GM19467 (cell line): Measurements from ENCODE around the gene MICAL3.
"Not testable (repeated sequence)": the region's sequence is repeated elsewhere in the genome, so short reads cannot be mapped to it uniquely, and the experiment has no call there.

Experiments
- ATAC-seq: cut with Tn5 transposase; IDR thresholded peaks from one replicate; pipeline ENCODE4 v1.9.1; 2021; ENCODE audit warnings: mild to moderate bottlenecking, moderate library complexity; ENCODE audit not compliant: unreplicated experiment

MICAL3 gene, protein sequence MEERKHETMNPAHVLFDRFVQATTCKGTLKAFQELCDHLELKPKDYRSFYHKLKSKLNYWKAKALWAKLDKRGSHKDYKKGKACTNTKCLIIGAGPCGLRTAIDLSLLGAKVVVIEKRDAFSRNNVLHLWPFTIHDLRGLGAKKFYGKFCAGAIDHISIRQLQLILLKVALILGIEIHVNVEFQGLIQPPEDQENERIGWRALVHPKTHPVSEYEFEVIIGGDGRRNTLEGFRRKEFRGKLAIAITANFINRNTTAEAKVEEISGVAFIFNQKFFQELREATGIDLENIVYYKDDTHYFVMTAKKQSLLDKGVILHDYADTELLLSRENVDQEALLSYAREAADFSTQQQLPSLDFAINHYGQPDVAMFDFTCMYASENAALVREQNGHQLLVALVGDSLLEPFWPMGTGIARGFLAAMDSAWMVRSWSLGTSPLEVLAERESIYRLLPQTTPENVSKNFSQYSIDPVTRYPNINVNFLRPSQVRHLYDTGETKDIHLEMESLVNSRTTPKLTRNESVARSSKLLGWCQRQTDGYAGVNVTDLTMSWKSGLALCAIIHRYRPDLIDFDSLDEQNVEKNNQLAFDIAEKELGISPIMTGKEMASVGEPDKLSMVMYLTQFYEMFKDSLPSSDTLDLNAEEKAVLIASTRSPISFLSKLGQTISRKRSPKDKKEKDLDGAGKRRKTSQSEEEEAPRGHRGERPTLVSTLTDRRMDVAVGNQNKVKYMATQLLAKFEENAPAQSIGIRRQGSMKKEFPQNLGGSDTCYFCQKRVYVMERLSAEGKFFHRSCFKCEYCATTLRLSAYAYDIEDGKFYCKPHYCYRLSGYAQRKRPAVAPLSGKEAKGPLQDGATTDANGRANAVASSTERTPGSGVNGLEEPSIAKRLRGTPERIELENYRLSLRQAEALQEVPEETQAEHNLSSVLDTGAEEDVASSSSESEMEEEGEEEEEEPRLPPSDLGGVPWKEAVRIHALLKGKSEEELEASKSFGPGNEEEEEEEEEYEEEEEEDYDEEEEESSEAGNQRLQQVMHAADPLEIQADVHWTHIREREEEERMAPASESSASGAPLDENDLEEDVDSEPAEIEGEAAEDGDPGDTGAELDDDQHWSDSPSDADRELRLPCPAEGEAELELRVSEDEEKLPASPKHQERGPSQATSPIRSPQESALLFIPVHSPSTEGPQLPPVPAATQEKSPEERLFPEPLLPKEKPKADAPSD (N-terminal part only)

DNA sequence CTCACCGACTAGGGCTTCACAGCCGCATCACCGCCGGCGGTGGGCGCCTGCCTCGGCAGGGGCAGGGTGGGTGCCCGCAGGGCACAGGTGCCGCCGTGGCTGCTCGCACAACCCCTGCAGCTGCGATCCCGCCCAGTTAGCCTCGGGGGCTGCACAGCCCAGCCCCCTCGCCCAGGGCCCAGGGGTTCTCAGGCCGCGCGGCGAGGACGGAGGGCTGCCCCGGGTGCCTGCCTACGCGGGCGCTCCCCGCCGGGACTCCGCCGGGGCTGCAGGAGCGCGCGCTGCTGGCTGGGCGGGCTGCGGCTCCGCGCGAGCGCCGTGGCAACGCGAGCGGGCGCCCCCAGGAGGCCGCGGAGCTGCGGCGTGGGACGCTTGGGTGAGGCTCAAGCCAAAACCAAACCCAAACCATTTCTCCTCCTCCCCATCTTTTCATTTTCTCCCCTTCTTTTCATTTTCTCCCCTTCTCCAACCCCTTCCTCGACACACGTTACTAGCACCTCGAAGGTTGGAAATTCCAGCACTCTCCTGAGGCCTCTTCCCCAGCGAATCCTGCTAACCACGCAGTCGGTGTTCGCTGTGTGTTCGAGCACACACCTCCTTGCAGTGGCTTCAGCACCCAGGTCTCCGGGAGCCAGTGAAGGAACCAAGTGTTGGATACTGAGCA lies at the start of gene MICAL3:
Gene MICAL3, minus strand, starts transcription at position 286 of the 664 bp plus-strand sequence. CDS start 117,749 bp downstream, outside the sequence.
- ATAC-seq, result no peak

DNA sequence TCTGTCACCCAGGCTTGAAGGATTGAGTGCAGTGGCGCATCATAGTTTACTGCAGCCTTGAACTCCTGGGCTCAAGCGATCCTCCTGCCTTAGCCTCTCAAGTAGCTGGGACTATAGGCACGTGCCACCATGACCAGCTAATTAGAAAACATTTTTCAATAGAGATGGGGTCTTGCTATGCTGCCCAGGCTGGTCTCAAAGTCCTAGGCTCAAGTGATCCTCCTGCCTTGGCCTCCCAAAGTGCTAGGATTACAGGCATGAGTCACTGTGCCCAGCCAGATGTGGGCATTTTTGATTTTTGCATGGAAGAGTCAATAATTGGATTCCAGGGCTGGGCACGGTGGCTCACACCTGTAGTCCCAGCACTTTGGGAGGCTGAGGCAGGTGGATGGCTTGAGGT lies 49.6 kb upstream of the MICAL3 start:
- ATAC-seq, result not testable (repeated sequence)

DNA sequence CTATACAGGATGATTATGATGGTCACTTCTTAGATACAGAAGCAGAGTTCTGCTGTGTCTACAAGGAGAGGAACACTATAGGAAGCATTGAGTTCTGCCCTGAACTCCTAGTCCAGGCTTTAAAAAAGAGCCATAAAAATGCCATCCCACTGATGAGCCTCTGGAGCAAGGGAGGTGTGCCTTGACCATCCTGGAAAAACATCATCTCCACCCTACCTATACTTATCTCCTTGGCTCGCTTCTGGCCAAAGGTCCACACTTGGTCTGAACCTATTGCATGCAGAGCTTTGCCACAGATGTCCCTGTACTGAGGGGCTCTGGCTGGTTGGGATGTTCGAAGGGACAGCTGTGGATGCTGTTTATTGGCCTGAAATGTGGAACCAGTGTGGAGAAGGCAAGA lies 49.1 kb upstream of the MICAL3 start:
- no peak for ATAC-seq

DNA sequence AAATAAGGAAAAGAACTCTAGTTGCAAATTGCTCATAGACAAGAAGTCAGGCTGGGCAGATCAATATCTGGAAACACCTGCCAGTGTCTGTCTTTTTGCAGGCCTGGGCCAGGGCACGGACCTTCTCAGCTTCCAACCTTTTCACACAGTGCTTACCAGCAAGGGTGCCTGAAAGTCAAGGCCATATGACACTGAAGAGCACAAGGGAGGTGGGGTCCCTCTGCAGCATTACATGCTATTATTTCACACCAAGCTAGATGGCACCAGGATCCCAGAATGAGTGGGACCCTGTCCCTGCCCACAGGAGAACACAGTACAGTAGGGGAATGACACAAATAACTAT lies 47.6 kb upstream of the MICAL3 start:
- no peak for ATAC-seq

DNA sequence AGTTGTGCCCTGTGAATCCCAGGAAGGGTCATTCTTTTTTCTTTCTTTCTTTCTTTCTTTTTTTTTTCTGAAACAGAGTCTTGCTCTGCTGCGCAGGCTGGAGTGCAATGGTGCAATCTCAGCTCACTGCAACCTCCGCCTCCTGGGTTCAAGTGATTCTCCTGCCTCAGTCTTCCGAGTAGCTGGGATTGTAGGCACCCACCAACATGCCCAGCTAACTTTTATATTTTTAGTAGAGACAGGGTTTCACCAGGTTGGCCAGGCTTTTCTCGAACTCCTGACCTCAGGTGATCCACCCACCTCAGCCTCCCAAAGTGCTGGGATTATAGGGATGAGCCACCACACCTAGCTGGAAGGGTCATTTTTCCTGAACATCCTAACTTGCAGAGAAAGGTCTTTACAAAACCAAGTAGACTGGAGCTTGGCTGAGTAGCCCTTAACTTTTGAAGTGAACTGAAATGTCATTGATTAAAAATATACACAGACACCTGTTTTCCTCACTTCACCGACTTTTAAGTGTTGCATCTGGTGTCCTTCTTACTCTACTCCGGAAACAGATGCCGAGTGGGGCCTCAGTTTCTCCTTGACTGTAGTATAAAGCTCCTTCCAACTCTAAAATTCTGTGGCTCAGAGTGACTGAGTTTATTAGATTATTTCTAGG lies 47.1 kb upstream of the MICAL3 start:
- not testable (repeated sequence) for ATAC-seq

DNA sequence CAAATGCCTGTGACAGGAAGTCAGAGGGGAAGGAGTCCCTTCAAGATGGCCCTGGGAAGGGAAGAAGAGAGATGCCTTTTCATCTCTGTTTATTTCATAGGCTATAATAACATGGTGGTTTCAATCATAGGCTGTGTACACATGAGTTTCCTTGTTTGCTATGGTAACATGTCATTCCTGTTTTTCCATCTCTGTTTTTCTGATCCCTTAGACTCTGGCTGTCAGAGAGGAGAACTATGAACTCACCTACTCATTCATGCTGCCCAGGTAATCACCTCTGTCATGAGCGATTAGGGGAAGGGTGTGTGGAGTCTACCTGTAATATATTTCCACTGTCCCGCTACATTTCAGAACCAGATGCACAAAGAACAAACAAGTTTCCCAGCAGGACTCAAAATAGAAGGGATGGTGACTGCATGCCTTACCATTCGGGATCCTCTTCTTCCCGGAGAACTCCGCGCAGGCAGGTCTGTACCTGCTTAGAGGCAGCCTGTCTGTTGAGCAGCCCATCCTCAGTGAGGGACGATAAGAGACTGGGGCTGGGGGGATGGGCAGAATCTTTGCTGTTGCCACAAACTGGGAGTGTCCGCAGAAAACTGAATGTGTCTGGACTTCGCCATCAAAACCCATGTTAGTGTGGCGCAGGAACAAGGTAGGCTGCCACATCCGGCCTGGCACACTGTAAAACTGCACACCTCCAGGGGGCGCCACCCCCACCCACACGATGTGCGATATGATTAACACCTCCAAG lies 46.4 kb upstream of the MICAL3 start:
- ATAC-seq, result no peak

DNA sequence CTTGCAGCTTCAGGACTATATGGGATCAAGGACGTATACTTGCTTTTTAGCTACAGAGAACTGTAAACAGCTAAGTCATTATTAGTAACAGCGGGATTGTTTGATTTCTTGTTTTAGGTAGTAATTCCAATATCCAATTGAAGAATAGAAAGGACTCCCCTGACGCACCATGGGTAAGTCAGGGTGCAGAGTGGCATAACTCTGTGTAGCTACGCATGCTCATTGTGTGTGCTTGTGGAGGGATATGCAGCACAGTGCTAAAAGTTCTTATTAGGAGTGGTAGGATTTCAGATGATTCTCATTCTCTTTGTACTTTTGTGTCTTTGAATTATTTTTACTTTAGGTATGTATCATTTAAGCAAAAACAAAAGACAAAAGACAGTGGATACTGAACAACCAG lies 45.7 kb upstream of the MICAL3 start:
- ATAC-seq, result no peak

DNA sequence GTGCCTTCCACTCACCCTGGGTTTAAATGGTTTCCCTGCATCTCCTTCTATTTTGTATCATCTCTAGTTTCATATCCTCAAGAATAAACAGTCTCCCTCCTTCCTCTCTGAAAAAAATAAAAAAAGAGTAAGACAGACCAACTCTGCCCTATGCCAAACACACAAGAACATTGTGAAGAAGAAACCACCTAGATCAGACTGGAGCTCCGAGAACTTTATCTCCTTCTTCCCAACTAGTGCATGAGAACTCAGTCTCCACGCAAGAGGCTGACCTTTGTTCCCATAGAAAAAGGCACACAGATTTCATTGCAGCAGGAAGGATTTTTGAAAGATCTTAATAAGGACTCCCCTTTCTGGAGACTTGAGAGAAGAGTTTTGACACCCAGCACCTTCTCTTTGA lies 44.7 kb upstream of the MICAL3 start:
- ATAC-seq, result no peak

DNA sequence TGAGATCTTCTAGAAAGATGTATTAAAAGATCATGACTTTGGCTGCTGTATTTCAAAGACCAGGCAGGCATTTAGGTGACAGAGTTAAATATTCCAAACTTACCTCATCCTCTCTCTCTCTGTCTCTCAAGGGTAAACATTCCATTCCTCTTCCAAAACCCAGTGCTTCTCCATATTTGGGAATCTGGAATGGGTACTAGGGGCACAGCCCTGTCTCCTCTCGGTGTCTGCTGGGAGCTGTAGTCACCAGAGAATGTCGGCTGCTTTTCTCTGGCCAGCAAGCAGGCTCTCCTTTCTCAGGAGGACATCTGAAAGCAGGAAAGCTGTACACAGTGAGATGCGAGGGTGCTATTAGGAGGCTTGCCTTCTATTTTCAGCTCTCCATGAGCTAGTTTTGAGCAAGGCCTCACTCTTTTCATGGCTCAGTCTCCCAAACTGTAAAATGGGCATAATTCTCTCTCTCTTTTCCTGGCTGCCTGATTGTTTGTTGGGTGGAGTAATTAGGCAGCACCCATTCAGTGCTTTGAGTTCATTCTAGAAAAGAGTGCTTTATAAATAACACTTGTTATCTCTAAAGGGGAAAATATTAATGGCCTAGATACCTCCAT lies 44.1 kb upstream of the MICAL3 start:
- ATAC-seq, result no peak

DNA sequence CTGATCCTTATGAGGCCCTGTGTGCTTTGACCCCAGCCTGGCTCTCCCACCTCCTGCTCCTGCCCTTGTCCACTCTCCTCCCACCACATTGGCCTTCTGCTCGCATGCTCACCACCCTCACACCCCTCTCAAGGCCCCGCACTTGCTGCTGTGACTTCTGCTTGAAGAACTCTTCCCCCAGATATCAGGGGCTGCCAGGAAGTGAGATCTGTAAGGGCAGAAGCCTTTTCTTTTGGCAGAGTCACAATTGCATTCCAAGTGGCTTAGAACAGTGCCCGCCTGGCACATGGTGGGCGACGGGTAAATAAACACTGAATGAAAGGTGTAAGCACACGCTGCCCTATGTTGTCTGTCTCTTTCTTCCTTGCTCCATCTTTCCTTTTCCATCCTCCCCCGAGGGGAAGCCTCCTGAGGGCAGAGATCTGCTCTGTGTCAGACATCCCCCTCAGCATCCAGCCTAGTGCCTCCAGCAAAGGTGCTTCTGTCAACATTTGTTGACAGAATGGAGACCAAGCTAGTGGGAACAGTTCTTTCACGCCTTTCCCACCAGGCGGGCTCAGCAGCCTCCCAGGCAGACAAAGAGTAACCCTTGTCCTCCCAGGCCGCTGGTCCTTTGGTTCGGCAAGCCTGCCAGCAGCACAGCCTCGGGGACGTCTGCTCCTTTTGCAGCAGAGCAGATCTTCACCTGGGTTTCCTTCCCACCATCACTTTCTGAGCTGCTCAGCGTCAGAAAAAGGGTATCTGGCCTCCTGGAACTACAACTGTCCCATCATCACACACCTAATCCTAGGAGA lies 43.4 kb upstream of the MICAL3 start:
- no peak for ATAC-seq

DNA sequence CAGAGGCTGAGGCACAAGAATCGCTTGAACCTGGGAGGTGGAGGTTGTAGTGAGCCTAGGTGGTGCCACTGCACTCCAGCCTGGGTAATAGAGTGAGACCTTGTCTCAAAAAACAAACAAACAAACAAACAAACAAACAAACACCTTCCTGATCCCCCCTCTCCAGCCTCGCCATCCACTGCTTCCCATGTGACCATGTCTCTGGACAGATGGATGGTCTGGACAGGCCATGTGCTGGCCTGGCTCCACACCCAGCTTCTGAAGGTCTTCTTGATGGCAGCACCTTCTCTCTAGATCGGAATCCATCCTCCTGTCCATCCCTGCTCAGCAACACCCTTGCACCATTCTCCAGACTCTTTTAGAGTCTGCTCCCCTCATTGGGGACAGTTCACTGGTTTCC lies 42.8 kb upstream of the MICAL3 start:
- no peak for ATAC-seq

DNA sequence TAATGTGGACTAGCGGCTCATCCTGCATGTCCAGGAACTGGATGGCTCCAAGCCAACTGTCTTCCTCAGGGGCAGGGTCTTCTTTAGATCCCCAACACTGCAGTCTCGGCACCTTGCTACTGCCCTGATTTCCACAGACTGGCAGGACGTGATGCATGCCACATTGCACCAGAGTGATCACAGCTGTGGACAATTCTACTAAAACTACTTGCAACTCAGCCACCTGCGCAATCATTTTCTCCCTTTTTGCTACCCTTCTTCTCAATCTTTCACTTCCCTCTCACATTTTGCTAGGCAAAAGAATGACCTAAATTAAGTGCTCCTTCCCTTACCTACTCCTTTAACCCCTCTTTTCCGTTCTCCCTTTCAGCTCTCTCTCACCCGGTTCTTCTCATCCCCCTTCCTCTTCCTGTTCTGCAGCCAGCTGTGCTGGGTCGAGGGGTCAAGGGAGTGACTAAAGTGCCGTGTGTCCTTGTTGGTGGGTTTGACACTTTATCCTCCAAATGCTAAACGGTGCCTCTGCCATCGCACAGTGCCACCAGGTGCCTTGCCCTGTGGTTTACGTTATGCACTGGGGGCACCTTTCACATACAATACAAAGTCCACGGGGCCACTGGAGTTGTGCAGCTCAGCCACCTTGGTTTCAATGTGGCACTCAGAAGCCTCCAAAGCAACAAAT lies 42.0 kb upstream of the MICAL3 start:
- ATAC-seq, result no peak

DNA sequence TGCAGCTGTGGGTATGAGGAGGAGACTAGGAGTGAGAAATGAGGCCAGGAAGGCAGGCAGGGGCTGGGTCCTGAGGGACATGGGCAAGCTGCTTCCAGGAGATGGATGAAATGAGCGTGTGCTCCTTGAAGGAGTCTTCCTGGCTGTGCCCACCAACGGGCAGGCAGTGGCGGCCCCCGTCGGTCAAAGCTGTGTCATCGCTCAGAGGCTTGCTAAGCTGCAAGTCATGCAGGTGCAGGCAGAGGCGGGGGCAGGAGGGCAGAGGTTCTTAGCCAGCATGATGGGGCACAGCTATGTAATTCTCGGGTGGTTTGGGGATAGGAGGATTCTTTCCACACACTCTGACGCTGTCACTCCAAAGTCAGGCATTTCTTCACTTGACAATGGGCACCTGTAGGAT lies 40.9 kb upstream of the MICAL3 start:
- ATAC-seq, result no peak

DNA sequence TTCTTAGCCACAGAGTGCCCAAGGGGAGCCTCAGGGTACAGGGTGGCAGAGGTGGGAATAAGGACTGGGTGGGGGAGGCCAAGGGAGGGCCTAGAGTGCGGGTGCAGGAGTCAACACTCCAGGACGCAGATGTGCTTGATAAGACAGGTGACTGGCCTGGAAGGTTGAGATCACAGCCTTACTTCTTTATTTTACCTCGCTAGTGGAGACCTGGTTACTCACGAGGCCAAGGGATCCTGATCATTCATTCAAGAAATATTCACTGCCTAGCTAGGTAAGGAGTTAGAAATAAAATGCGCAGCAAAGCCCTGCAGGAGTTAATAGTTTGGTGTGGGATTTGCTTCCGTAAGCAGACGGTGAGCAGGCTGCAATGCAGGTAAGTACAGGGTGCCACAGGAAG lies 40.3 kb upstream of the MICAL3 start:
- no peak for ATAC-seq

DNA sequence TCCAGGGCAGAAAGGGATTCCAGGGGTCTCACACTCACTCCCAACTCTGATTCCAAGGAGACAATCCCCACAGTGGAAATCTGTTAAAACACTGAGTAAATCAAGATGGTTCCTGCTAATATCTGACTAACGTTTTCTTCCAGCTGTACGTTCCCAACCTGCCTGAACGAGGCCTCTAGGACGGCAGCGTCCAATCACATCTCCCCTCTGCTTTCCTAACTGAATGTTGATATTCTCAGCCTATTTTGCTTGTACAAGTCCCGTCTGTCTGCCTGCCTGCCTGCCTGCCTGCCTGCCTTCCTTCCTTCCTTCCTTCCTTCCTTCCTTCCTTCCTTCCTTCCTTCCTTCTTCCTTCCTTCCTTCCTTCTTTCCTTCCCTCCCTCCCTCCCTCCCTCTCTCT lies 39.4 kb upstream of the MICAL3 start:
- ATAC-seq, result not testable (repeated sequence)

DNA sequence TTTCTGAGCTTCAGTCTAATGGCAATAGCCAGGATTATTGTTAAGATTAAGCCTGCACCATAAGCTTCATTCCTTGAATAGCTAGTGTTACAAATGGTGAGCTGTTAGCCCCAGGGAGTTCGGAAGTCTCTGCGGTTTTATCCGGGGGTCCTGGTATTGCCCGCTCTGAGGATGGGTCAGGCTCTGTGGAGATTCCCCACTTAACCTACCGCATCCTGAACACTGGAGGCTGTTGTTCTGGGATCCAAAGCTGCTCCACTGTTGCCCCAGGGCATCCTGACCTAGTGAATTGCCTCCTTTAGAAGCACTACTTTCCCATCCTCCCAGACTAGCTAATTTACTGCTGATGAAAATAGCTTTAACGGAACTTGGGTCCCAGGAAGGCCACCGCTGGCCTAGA lies 38.9 kb upstream of the MICAL3 start:
- no peak for ATAC-seq

DNA sequence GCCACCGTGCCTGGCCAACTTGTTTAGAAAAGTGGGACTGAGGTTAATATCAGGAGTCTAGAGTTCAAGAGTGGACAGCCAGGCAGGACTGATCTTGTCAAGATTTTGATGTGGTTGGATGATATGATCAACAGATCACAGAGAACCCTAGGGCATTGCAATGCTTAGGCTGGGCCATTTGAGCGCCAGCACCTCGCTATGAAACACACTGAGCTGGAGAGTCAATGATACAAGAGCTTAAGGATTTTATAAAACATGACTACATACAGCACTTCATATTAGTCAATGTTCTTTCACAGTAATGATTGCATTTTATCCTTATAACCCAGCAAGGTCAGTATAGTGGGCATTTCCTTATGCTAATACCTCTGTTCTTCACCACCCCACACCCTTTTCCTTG lies 38.1 kb upstream of the MICAL3 start:
- no peak for ATAC-seq
